ENCODE data around the gene KPNA6.
A peak's percentile ranks its signal among the peaks of the same experiment; 100 is the strongest.

KPNA6 gene

DNA sequence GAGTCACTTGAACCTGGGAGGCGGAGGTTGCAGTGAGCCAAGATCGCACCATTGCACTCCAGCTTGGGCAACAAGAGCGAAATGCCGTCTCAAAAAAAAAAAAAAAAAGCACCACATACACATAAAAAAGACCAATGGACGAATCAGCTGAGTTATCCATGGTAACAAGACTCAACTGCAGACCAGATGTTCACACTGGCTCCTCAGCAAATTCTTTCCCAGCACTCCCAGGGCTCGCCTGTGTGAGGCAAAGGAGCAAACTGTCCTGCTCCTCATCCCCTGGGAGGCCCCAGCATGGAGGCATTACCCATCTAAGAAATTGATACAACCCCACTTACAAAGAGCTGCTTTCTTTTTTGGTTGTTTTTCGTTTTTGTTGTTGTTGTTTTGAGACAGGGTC is 111.2 kb downstream of the KPNA6 start:
- DNase-seq (ENCODE audit: low spot score) = no peak

DNA sequence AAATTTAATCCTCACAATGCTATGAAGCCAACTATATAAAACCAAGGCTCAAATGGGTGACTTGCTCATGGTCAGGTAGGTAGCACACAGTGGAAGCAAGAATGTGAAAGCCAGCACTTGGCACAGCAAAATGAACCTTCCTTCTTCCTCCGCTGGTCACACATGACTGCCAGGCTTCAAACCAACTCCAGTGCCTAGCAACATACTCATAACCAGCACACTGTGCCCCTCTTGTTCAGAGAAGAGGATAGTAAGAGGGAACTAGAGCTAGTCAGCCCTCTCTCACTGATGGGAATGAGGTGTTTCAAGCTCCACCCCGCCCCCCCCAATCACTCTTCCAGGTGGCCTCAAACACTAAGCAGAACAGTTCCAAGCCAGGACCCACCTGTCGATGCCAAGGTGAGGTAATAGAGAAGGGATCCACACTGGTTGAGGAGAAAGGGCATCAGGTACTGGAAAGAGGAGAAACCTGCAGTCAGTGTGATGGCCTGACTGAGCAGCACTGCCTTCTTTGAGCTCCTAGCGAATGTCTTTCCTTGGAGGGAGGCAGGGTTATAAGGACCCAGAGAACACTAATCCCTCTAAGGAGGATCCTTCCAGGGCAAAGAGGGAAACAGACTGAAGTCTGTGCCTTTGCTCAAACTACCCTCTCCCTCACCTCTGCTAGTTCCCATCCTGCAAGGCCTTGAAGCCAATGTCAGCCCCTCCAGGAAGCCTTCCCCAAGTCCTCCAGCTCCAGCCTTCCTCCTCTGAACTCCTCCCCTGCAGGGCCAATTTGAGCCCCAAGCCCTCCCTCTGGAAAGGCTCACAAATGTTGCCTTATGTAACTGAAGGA is 113.1 kb downstream of the KPNA6 start:
- DNase-seq (ENCODE audit: low spot score) = no peak

DNA sequence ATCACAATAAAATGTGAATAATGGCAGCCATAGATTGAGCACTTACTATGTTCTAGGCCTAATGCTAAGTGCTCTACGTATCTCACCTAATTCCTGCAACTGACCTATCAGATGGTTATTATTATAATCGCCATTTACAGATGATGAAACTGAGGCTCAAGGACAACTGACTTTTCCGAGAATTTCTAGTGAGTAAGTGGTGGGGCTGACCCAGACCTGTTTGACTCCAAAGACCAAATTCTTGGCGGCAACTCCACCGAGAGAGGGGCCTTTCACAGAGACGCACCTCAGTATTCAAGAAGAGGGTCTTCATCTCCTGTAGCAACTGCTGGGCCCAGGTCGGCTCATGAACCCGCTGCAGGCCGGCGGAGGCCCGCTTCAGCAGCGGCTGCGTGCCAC is 113.7 kb downstream of the KPNA6 start:
- DNase-seq (ENCODE audit: low spot score) = no peak

DNA sequence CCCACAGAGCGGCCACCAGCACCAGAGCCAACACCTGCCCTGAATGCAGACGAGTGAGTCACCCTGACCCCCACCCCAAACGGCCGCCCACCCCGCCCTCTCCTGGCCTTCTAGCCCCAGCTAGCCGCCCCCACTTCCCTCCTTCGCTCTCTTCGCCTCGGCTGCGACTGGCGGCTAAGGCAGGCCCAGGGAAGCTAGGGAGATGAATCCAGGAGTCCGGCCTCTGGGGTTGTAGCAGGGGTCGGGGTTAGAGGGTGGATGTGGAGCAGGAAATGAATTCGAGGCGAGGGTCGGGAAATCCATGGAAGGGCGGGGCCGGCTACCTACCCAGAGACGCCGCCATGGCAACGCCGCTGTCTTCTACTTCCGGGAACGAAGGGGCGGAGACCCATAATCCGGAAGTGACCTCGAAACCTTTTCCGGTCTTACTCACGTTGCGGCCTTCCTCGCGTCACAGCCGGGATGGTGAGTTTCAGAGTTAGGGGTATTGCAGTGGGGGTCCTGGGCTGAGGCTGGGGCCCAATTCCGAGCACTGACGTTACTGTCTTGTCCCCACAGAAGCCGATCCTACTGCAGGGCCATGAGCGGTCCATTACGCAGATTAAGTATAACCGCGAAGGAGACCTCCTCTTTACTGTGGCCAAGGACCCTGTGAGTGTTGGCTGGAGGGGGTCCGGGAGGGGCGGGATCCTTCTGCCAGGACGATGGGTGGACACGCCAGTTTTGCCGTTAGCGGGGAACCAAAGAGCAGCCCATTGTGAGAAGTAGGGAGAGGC is 114.3 kb downstream of the KPNA6 start, which contains the start of the genes EIF3I and TMEM234:
TSS of gene EIF3I (plus strand) at position 428 of the 776 bp plus-strand sequence. CDS start at position 463, 35 bp downstream.
TSS of gene TMEM234 (minus strand) at position 374 of the 776 bp plus-strand sequence. CDS start at position 343, 31 bp downstream.
- DNase-seq (ENCODE audit: low spot score) = peak; percentile 85

DNA sequence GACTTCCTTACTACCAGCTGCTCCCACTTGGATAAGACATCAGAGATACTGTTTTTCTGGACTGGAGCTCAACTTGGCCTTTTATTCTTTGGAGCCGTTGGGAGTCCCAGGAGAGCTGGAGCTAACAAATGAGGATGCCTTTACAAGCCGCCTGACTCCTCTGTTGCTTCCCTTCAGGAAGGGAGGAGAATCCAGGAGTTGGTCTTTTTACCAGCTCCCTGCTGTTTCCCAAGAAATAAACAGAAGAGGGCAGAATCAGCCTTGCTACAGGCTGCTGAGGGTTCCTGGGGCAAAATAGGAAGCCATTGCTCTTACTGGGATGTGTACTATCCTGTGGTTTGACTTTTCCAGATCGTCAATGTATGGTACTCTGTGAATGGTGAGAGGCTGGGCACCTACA is 115.8 kb downstream of the KPNA6 start:
- DNase-seq (ENCODE audit: low spot score) = no peak

DNA sequence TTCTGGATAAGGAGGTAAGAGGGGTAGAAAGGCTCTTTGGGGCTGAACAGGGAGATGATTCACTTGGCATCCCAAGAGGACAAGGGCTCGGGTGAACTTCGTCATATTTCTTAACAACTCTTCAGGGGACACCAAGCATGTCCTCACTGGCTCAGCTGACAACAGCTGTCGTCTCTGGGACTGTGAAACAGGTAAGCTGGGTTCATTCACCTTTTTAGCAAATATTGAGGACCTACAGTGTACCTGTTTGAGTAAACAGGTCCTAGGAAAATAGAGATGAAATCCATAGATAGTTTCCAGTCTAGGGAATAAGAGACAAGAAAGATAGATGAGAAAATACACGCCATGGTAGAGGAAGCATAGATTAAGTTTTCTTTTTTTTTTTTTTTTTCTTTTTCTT is 116.4 kb downstream of the KPNA6 start:
- no peak for DNase-seq (ENCODE audit: low spot score)

All from HuH-7.5 (cell line).